Progenitor cell of endocrine pancreas (in vitro differentiated cells): ENCODE measurements around the gene NCOA7. TPM values are rescaled to one million over a fixed set of nuclear protein-coding genes. Genes with fewer than 3 reads are reported as not detected.
"Not testable (repeated sequence)": the region's sequence is repeated elsewhere in the genome, so short reads cannot be mapped to it uniquely, and the experiment has no call there.

ENCODE experiments used
- DNase-seq: peaks from one replicate; pipeline ENCODE4 v3.0.0; 2021; ENCODE audit warnings: low spot score; ENCODE audit not compliant: unreplicated experiment
- H3K27ac Mint-ChIP-seq: 2 replicates; pipeline ENCODE4 v1.8.0; 2021; ENCODE audit warnings: mild to moderate bottlenecking, moderate library complexity, mixed read lengths
- H3K27me3 Mint-ChIP-seq: 2 replicates; pipeline ENCODE4 v1.8.0; 2021; ENCODE audit warnings: mixed read lengths
- H3K36me3 Mint-ChIP-seq: 2 replicates; pipeline ENCODE4 v1.8.0; 2022; ENCODE audit warnings: mixed read lengths; ENCODE audit not compliant: insufficient read depth
- H3K4me1 Mint-ChIP-seq: 2 replicates; pipeline ENCODE4 v1.8.0; 2021; ENCODE audit warnings: low read depth, mixed read lengths
- H3K4me3 Mint-ChIP-seq: 2 replicates; pipeline ENCODE4 v1.8.0; 2021; ENCODE audit warnings: low read depth, mild to moderate bottlenecking, moderate library complexity, mixed read lengths
- H3K9me3 Mint-ChIP-seq: 2 replicates; pipeline ENCODE4 v1.8.0; 2021; ENCODE audit warnings: low read depth, mixed read lengths
- total RNA-seq: library from RNA; stranded (reverse); gene quantifications from 2 replicates; pipeline ENCODE4 v1.2.1, GENCODE V29; 2021
- TF ChIP-seq, protein P1 (sequence below): fragments of 200-600 bp; sonication (generic); IDR thresholded peaks from one replicate; pipeline ENCODE4 v1.5.0; 2021; ENCODE audit warnings: antibody characterized with exemption, mild to moderate bottlenecking; ENCODE audit not compliant: unreplicated experiment

The NCOA7 gene
- total RNA-seq, 1 donor from 2014 or later, result 18.0 TPM

DNA sequence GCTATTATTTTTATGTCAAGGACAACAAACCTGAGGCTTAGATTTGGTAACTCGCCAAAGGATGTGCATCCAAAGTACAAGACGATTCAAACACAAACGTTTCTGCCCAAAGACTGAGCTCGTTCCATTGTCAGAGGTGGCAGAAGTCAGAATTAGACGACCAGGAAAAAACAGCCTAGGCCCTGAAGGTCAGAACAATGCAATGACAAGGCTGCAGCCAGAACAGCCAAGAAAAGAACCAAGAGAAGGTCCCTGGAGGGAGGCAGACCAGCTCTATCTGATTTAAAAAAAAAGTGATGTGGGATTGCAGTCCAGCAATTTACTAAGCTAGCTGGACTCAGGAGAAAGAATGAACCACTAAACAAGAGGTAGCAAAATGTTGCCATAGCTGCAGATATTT lies 54.2 kb downstream of the NCOA7 start:
- peaks cover 3% of the 10 kb centered on the region for H3K9me3 Mint-ChIP-seq
- TF ChIP-seq, protein P1, sequence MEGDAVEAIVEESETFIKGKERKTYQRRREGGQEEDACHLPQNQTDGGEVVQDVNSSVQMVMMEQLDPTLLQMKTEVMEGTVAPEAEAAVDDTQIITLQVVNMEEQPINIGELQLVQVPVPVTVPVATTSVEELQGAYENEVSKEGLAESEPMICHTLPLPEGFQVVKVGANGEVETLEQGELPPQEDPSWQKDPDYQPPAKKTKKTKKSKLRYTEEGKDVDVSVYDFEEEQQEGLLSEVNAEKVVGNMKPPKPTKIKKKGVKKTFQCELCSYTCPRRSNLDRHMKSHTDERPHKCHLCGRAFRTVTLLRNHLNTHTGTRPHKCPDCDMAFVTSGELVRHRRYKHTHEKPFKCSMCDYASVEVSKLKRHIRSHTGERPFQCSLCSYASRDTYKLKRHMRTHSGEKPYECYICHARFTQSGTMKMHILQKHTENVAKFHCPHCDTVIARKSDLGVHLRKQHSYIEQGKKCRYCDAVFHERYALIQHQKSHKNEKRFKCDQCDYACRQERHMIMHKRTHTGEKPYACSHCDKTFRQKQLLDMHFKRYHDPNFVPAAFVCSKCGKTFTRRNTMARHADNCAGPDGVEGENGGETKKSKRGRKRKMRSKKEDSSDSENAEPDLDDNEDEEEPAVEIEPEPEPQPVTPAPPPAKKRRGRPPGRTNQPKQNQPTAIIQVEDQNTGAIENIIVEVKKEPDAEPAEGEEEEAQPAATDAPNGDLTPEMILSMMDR, result no peak

DNA sequence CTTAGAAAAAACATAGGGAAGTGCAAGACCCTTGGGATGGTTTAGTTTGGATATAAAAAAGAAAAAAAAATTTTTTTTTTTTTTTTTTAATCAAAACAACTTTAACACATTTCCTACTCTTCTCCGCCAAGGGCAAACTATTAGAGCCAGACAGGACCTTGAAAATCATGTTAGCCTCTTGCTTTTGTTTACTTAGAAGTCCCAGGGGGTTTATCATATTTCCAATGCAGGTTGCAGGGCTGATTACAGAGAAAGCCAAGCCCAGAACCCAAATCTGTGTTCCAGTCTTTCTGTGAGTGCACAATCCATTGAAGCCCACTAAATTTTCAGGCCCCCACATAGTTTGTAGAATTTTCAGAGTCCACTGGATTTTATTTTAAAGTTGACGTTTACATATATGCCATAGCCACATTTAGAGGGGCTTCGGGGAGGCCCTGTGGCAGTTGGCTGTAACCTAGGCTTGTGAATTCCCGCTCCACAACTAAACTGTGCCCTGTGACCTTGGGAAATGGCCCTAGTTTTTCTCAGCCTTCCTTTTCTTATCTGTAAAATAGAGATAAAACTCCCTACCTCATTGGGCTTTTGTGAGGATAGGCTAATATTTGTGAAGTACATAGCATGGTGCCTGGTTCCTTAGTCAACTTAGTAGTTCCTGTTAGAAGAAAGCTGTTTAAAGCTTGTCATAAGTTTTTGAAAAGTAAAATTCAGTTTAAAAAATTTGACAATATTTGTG lies 55.7 kb downstream of the NCOA7 start:
- TF ChIP-seq, protein P1, result no peak
- H3K27ac Mint-ChIP-seq, result no peak overlapping the region

More for the DNA sequence above, 54.2 kb downstream of the NCOA7 start:
- Mint-ChIP-seq H3K4me3 (no peak overlapping the region), H3K27me3 (no peaks in the 10 kb centered on the region), H3K36me3 (peaks cover 5% of the 10 kb centered on the region), H3K27ac (peak overlapping the region; percentile 5), H3K4me1 (peaks cover 20% of the 10 kb centered on the region)
- no peak for DNase-seq

GRCh38 chr6:125848286-125848685 lies 57.5 kb downstream of the NCOA7 start:
- not testable (repeated sequence) for DNase-seq, H3K27me3 Mint-ChIP-seq, H3K27ac Mint-ChIP-seq, H3K4me3 Mint-ChIP-seq
- H3K36me3 Mint-ChIP-seq, result peaks cover 11% of the 10 kb centered on the region
- peaks cover 18% of the 10 kb centered on the region for H3K9me3 Mint-ChIP-seq
- H3K4me1 Mint-ChIP-seq, result peaks cover 26% of the 10 kb centered on the region

More for the DNA sequence above, 55.7 kb downstream of the NCOA7 start:
- Mint-ChIP-seq H3K9me3 (peaks cover 3% of the 10 kb centered on the region), H3K36me3 (peaks cover 5% of the 10 kb centered on the region), H3K4me1 (peaks cover 26% of the 10 kb centered on the region), H3K4me3 (no peak overlapping the region), H3K27me3 (no peaks in the 10 kb centered on the region)
- DNase-seq, result no peak

GRCh38 chr6:125850361-125850760 lies 59.6 kb downstream of the NCOA7 start:
- H3K4me3 Mint-ChIP-seq, result no peak overlapping the region
- DNase-seq, result no peak
- H3K9me3 Mint-ChIP-seq, result peaks cover 20% of the 10 kb centered on the region
- H3K27ac Mint-ChIP-seq, result no peak overlapping the region
- H3K4me1 Mint-ChIP-seq, result peaks cover 23% of the 10 kb centered on the region
- TF ChIP-seq, protein P1, result no peak
- H3K27me3 Mint-ChIP-seq, result no peaks in the 10 kb centered on the region
- peaks cover 11% of the 10 kb centered on the region for H3K36me3 Mint-ChIP-seq

DNA sequence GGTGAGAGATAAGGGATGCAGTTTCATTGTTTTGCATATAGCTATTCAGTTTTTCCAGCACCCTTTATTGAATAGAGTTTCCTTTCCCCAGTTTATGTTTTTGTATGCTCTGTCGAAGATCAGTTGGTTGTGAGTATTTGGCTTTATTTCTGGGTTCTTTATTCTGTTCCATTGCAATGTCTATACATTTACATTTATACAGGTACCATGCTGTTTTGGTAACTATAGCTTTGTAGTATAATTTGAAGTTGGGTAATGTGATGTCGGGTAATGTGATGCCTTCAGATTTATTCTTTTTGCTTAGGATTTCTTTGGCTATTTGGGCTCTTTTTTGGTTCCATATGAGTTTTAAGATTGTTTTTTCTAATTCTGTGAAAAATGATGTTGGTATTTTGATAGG lies 61.8 kb downstream of the NCOA7 start:
- no peak overlapping the region for H3K4me3 Mint-ChIP-seq
- H3K36me3 Mint-ChIP-seq, result peaks cover 9% of the 10 kb centered on the region
- H3K9me3 Mint-ChIP-seq, result peaks cover 20% of the 10 kb centered on the region
- DNase-seq, result no peak
- TF ChIP-seq, protein P1, result no peak
- H3K27ac Mint-ChIP-seq, result no peak overlapping the region
- no peaks in the 10 kb centered on the region for H3K27me3 Mint-ChIP-seq
- peaks cover 12% of the 10 kb centered on the region for H3K4me1 Mint-ChIP-seq

GRCh38 chr6:125853168-125853567 lies 62.4 kb downstream of the NCOA7 start:
- TF ChIP-seq, protein P1, result no peak
- H3K27me3 Mint-ChIP-seq, result no peaks in the 10 kb centered on the region
- H3K9me3 Mint-ChIP-seq, result peaks cover 16% of the 10 kb centered on the region
- DNase-seq, result no peak
- H3K4me3 Mint-ChIP-seq, result no peak overlapping the region
- H3K4me1 Mint-ChIP-seq, result peaks cover 12% of the 10 kb centered on the region
- no peak overlapping the region for H3K27ac Mint-ChIP-seq
- peaks cover 6% of the 10 kb centered on the region for H3K36me3 Mint-ChIP-seq
